Stimulated activated CD4-positive, alpha-beta T cell treated with anti-CD3 and anti-CD28 coated beads, Interleukin-12 subunit alpha, Interleukin-12 subunit beta, amount 100 ng/mL, for 48 hours (primary cell): Measurements from ENCODE around the gene ME2.
"Not testable (repeated sequence)": the region's sequence is repeated elsewhere in the genome, so short reads cannot be mapped to it uniquely, and the experiment has no call there.

ENCODE experiments used
- DNase-seq, 3 donors: peaks; one replicate each; pipeline ENCODE4 v3.0.0-alpha.2; 2020; ENCODE audit warnings: low read depth in 2 of 3, low spot score in 1 of 3

ME2 gene

DNA sequence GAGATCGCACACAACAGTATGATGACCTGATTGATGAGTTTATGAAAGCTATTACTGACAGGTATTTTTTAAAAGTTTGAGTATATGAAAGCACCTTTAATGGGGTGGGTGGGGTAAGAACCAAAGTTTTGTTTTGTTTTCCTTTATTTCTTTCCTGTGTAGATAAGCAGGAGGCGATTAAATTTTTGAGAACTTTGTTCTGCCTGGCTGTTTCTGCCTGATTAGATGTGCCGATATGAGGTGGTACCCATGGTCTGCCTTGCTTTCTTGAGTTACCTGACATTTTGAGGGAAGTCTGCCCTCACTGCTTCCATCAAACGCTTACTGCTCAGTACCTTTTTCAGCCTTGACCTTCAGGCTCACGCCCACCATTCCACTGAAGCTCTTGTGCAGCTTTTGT, 39.2 kb downstream of the ME2 start:
- DNase-seq = no peak

DNA sequence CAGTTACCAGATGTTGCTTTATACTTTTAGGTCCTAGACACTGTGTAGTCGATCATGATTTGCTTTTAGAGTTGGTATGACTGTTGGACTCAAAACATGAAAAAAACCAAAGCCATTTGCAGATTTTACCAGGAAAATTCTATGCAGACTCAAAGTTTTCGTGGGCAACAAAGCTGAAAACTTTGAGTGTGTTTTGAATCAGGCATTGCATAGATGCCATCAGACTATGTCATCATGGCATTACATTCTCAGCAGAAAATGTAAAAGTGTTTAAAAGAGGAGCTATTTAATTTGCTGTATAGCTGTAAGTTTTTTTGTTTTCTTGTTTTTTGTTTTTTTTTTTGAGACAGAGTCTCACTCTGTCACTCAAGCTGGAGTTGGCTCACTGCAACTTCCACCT, 45.5 kb downstream of the ME2 start:
- DNase-seq = no peak

DNA sequence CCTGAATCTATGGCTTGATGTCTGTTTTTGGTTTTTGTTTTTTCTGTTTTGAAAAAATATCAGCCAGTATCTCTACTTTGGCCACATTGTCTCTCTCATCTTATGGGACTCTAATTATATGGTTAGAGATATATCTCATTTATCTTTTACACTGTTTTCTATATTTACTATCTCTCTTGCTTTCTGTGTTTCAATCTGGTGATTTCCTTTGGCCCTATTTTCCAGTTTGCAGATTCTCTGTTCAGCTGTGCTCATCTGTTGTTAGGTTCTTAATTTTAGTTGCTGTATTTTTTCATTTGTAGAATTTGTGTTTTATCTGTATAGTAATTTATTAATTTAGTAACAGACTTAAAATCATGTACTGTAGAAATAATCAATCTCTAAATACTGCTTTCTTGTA, 47.6 kb downstream of the ME2 start:
- no peak for DNase-seq

DNA sequence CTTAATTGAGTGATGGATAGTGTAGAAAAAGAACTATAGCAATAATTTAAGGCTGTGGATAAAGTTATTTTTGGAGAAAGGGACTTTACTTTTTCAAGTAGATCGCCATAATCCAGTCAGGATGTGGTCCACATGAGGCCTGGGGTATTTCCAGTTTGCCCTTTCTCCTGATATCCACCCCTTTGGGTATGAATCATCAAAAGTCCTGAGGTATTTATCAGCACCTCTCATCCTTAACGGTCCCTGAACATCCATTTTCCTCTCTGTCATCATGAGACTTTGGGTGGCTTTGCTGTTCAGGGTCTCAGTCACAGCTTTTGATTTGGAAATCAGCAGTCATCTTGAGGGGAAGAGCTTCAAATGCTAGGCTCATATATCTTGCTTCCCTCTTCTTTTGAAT, 49.6 kb downstream of the ME2 start:
- DNase-seq = no peak

DNA sequence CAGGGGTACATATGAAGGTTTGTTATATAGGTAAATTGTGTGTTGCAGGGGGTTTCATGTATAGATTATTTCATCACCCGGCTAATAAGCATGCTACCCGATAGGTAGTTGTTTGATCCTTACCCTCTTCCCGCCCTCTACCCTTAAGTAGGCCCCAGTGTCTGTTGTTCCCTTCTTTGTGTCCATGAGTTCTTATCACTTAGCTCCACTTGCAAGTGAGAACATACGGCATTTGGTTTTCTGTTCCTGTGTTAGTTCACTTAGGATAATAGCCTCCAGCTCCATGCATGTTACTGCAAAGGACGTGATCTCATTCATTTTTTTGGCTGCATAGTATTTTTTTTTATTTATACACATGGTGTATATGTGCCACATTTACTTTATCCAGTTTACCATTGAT, 54.8 kb downstream of the ME2 start:
- DNase-seq = no peak

DNA sequence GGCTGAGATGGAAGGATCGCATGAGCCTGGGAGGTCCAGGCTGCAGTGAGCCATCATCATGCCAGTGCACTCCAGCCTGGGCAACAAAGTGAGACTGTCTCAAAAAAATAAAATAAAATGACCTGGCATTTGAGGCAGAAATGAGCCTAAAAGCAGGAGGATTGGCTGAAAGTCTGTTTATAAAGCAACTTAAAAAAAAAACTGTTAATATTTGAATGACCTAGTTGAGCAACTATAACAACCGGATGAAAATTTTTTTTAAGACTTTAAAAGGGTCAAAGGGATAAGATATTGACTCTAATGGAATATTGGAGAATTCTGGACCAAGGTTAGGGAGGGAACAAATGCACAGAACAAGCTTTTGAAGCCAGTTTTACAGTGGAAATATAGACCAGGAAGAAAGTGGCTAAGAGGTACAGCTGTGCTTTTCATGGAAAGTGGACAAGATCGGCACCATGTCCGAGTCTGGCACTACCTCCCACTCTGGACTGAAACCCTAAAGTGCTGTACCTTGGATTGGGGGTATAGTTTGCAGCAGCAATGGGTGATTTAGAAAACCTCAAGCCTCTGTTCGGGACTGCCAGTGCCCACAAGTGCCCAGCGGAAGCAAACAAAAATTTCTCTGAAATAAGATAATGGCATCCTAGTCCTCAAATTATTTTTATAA, 55.8 kb downstream of the ME2 start:
- DNase-seq = no peak

DNA sequence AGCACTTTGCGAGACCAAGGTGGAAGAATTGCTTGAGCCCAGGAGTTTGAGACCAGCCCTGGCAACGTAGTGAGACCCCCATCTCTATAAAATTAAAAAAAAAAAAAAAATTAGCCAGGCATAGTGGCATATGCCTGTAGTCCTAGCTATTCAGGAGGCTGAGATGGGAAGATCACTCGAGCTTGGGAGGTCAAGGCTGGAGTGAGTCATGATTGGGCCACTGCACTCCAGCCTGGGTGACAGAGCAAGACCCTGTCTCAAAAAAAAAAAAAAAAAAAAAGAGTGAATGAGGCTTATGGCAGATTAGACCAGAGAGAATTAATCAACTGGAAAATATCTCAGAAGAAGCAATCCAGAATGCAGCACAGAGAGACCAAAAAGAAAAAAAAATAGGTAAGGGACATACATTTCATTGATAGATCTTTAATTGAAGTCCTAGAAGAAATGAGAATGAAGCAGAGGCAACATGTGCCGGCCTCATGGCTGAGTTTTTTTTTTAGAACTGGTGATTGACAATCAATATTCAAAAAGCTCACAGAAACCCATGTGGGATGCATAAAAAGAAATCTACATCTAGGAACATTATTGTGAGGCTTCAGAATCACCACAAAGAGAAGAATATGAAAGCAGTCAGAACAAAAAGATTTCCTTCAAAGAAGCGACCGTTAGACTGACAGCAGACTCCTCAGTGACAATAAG, 56.7 kb downstream of the ME2 start:
- no peak for DNase-seq

DNA sequence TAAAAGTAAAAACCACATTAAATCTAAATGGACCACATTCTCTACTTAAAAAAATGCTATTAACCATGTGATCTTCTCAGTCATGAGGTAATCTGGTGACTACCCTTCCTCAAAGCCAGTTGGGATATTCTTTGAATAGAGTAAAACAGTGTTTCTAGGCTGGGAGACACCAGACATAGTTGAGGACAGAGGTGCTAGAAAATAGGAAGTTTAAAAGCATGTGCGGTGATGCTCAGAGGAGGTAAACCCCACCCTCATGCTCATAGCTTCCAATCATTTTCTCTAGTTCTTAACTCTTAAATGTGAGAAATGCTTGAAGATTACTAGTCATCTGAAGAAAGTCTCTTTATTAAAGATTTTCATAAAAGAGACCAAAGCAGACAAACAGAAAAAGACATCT, 58.3 kb downstream of the ME2 start:
- no peak for DNase-seq

DNA sequence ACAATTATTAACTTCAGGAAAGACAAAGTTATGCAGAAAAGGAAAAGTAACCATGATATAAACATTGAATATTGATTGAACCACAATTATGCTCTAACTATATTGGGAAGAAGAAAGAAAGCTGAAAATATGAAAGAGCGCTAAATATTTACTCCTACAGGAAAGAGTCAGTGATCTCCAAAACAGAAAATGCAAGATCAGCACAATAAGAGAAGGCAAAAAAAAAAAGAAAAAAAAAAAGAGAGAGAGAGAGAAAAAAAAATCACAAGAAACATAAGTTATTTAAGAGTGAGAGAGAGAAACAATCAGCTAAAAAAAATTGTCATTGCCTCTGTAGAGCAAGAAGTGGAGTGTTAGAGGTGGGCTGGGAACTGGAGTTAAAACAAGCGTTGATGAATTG, 60.0 kb downstream of the ME2 start:
- no peak for DNase-seq

DNA sequence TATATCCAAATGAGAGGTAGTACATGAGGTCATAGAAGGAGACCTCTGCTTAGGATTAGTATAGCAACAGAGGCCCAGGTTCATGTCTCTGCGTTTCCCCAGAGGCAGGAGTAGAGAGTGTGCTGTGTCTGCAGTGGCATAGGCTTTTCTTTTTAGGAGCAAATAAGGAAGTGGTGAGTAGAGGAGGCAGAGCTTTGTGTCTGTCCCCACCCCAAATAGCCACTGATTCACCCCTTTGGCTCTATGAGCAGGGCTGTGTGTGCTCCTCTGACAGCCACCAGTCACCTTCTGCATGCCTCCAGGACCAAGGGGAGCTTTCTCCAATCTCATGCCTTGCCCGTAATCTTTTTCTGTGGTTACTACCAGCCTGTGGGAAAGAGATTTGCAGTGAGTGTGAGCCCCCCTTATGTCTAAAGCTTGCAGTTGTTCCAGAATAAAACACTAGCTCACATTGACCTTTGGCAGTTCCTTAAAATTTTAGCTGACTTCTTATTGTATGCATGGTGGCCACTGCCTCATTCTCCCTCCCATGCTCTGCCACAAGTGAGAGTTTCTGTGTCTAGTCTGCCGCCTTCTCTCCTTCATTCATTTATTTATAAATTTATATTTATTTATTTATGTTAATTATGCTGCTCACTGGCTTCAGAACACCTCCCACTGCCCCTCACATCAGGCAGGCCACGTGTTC, 65.5 kb downstream of the ME2 start:
- DNase-seq = no peak

DNA sequence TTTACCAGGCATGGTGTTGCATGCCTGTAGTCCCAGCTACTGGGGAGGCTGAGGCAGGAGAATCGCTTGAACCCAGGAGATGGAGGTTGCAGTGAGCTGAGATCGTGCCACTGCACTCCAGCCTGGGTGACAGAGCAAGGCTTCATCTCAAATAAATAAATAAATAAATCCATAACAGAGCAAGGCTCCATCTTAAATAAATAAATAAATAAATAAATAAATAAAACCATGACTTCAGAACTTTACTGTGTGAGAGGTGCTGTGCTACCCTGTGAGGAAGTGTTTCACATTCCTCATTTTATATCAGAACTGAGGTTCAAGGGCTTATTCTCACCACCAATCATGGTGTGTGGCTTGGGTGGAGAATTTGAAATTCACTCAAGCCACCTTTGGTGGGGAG, 67.0 kb downstream of the ME2 start:
- DNase-seq = not testable (repeated sequence)

DNA sequence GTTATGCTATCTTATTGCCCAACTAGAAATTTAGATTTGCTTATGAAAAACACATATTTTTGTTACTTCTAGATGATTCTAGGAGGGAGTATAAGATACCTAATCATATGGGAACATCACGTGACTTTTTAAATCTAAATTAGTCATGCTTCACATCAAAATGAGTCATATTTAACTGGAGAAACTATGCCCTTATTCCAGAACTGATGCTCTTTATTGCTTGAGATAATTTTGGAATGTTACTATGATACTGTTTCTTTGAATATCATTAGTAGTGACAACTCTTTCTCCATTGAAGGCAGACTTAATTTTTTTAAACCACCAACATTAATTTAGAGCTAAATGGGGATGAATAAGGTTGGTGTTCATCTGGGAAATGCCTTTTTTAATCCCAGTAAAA, 69.0 kb downstream of the ME2 start:
- DNase-seq = no peak

DNA sequence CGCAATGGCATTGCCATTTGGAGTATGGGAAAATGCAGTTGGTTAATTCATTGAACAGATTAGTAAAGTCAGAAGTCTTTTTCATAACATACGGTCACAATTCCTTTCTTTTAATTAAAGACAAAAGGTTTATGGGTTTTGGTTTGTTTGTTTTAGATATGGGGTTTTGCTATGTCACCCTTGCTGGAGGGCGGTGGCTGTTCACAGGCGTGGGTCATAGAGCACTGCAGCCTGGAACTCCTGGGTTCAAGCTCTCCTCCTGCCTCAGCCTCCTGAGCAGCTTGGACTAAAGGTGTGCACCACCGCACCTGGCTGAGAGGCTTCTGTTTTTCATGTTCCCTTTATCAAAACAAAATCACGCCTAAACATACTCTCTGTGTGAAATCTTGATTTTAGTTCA, 70.3 kb downstream of the ME2 start:
- no peak for DNase-seq

DNA sequence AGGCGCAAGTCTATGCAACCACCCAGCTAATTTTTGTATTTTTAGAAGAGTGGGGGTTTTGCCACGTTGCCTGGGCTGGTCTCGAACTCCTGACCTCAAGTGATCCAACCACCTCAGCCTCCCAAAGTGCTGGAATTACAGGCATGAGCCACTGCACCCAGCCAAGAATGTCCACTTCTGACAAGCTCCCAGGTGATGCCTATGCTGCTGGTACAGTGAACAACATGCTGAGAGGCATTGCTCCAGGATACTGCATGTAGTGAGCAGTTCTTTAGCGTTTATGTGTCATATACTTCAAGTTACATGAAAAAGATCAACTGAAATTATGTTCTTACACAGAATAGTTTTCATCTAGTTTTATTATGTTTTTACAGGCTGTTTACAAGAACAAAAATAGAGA, 71.7 kb downstream of the ME2 start:
- no peak for DNase-seq

DNA sequence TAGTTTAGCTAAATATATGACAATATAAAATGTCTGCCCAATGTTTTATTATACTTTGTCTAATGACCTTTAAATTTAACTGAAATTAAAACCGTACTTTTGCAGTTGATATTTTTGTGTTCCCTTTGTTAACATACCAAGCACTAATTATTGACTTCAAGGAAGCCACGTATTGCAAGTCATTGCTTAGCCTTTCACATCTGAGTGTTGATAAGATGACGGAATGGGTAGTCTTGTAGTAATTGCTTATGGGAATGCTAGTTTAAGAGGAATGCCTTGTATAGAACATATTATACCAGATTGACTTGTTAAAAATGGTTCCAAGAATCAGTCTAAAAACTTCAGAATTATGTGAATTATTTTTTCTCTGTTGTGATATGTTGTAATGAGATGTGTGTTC, 74.9 kb downstream of the ME2 start:
- no peak for DNase-seq

DNA sequence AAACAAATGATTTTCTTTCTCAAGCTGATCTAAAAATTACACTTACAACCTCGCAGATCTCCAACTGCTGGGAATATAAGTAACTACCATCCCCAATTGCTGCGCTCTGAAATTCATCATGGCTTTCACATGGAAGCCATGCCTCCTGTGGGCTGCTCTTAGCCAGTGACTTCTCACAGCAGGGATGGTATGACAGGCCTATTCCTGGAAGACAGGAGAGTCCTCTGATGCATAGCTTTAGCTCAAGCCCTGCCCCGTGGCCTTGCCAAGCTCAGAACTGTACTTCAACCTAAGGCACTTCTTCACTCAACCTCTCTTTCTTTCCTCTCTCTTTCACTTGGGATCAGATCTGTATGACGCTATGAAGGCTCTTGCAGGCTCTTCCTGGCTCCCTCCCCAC, 76.3 kb downstream of the ME2 start:
- DNase-seq = no peak

DNA sequence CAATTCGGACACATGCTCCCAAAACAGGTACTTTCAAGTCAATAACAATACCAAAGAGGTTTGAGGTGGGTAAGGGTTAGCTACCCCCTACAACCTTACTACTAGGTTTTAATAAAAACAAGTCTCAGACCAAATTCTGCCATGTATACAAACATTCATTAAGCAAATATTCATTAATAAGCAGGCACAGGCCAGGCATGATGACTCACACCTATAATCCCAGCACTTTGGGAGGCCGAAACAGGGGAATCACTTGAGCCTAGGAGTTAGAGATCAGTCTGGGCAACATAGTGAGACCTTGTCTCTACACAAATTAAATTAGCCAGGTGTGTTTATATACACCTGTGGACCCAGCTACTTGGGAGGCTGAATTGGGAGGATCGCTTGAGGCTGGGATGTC, 77.2 kb downstream of the ME2 start:
- no peak for DNase-seq

DNA sequence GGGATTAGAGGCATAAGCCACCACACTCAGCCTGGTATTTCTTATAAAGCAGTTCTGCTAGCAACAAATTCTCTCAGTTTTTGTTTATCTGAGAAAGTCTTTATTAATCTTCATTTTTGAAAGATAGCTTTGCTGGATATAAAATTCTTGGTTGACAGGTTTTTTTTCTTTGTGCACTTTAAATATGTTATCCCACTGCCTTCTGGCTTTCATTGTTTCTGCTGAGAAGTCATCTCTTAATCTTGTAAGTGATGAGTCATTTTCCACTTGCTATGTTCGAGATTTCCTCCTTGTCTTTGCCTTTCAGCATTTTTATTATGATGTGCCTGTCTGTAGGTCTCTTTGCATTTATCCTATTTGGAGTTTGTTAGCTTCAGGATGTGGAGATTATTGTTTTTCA, 83.1 kb downstream of the ME2 start:
- DNase-seq = no peak

DNA sequence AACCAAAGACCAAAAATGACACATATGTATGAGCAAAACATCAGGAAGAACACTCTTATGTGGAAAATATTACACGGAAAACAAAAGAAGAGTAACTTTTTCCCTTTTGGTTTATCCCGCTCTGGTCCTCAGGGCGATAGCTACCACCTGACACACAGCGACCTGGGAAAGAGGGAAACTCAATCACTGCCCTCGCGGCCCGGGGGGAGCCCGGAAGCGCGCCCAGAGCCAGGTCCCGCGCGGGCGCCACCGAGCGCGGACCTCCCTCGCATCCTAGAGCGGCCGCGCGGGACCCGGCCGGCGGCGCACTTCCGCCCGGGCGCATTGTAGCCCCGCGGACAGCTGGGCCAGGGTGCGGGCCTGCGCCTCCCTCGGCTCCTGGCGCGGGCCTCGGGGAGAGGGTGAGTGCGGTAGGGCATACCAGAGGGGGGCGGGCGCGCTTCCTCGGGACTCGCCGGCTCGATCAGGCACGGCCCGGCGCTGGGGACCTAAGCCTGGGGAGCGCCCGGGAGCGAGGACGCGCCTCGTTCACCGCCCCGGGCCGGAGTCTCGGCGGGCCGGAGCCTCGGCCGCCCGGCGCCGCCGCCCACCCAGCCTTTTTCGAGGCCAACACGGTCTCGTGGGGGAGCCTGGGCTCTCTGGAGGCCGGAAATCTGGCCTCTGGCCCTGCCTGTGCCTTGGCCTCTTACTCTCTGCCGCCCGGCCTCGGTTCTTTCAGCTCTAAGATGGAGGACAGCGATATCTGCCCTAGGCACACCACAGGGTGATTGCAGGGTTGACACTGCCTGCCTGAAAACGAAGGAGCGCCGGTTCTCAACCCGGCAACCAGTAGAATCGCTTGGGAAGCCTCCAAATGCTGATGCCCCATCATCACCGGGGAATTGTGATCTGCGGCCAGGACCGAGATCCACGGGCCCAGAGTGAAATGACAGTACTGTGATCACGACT, 89.1 kb downstream of the ME2 start, which contains the start of gene ELAC1:
TSS of gene ELAC1 (plus strand) at position 327 of the 948 bp plus-strand sequence. CDS start 6,365 bp downstream, outside the sequence.
- DNase-seq = peak; percentile 35 to 60 (median 39)

DNA sequence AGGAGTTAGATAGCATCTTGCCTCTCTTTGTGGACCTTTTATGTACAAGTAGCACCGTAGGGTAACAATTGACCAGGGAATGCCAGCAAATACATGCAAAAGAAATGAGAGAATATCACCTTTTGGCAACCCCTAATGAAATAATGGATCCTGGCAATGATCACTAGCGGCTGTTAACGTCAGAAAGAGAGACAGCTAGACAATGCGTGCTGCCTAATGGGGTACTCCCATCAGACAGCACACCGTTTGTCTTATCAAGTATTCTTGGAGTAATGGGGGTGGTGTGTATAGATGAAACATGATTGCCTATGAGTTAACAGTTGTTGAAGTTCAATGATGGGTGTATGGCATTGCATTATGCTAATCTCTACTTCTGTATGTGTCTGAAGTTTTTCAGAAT, 90.5 kb downstream of the ME2 start:
- no peak for DNase-seq

DNA sequence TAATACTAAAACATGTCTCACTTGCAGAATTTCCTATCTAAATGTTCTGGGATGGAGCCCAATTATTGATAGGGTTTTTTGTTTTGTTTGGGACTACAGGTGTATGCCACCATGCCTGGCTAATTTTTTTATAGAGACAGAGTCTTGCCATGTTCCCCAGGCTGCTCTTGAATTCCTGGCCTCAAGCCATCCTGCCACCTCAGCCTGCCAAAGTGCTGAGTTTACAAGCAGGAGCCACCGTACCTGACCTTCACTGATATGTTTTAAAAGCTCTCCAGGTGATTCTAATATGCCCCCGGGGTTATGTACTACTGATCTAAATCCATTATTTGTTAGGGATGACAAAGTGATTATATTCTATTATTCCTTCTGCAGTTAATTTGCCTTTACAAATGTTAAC, 91.1 kb downstream of the ME2 start:
- DNase-seq = no peak
